HCT116 (cell line): ENCODE results near the gene ZNF425. TPM values are rescaled to one million over a fixed set of nuclear protein-coding genes. Genes with fewer than 3 reads are reported as not detected.

Experiments
- ATAC-seq: fragments of 200-7000 bp; cut with Tn5 transposase; 2 replicates; pipeline ENCODE4 v1.9.1; 2020; ENCODE audit warnings: mild to moderate bottlenecking, moderate library complexity
- BruUV-seq: library from RNA; stranded (reverse); fragments of 400-500 nt; replicated peaks from 2 replicates; lab custom pipeline; 2021; lab: Mats Ljungman, UMichigan
- CTCF ChIA-PET: fragments of 300-600 bp; sonication (Branson Sonifier 250); formaldehyde crosslinking; loops from one replicate; lab custom pipeline; 2021; ENCODE audit warnings: antibody characterized with exemption; lab: Charles Lee
- POLR2A ChIA-PET: fragments of 300-600, 350-600 bp; sonication (Branson Sonifier 250); formaldehyde crosslinking; loops from one replicate; lab custom pipeline; 2021; ENCODE audit warnings: antibody characterized with exemption; lab: Charles Lee
- RAD21 ChIA-PET, 2 experiments: fragments of 300-600 bp; sonication (Branson Sonifier 250); formaldehyde crosslinking; loops; one replicate each; lab custom pipeline; 2023; ENCODE audit warnings: low total read pairs in 2 of 2; ENCODE audit not compliant: uncharacterized antibody in 2 of 2, unreplicated experiment in 2 of 2, low non-redundant PET in 1 of 2; lab: Charles Lee
- DNase-seq: peaks from one replicate; pipeline ENCODE4 v3.0.0-alpha.2; 2010; ENCODE audit warnings: low read depth, low spot score
- H2AFZ ChIP-seq: fragments of 200-600 bp; shearing (Covaris generic), sonication (generic); 2 replicates; pipeline ENCODE4 v1.6.1; 2017; ENCODE audit warnings: low read depth, mixed run types, mixed read lengths, antibody characterized with exemption, low read length; ENCODE audit not compliant: poor library complexity, severe bottlenecking
- H3K27ac ChIP-seq: 2 replicates; pipeline ENCODE4 v1.5.1; 2012; ENCODE audit warnings: low read depth, low read length
- H3K27me3 ChIP-seq: fragments of 200-600 bp; sonication (generic); 2 replicates; pipeline ENCODE4 v1.6.1; 2016; ENCODE audit warnings: mixed run types, low read length, mixed read lengths; ENCODE audit not compliant: insufficient read depth
- H3K36me3 ChIP-seq, 2 experiments: fragments of 200-500 bp in 1 of 2; fragments of 200-600 bp in 1 of 2; sonication (Bioruptor generic) in 1 of 2; sonication (generic) in 1 of 2; 2 replicates each; pipeline versions ENCODE4 v1.5.1 to v1.6.1; 2014 to 2016; ENCODE audit warnings: low read length in 2 of 2, inconsistent platforms in 1 of 2, mixed read lengths in 1 of 2, mixed run types in 1 of 2; ENCODE audit not compliant: insufficient read depth in 2 of 2, control insufficient read depth in 1 of 2
- H3K4me1 ChIP-seq, 2 experiments: fragments of 200-600 bp in 1 of 2; sonication (generic) in 1 of 2; 2 replicates each; pipeline versions ENCODE4 v1.5.1 to v1.6.1; 2012 to 2017; ENCODE audit warnings: low read length in 2 of 2, inconsistent platforms in 1 of 2, mild to moderate bottlenecking in 1 of 2, mixed read lengths in 1 of 2, mixed run types in 1 of 2, moderate library complexity in 1 of 2; ENCODE audit not compliant: insufficient read depth in 2 of 2, control insufficient read depth in 1 of 2
- H3K4me2 ChIP-seq: fragments of 200-600 bp; sonication (generic); 2 replicates; pipeline ENCODE4 v1.6.1; 2017; ENCODE audit warnings: mixed run types, low read length, mixed read lengths
- H3K4me3 ChIP-seq, 2 experiments: fragments of 200-600 bp in 1 of 2; sonication (generic) in 1 of 2; replicated peaks in 1 of 2; 2 replicates each; pipeline ENCODE4 v1.5.1; 2011 to 2016; ENCODE audit warnings: low read length in 2 of 2, control low read depth in 1 of 2, low read depth in 1 of 2, mild to moderate bottlenecking in 1 of 2, mixed read lengths in 1 of 2, mixed run types in 1 of 2
- H3K79me2 ChIP-seq: fragments of 200-600 bp; sonication (generic); 2 replicates; pipeline ENCODE4 v1.6.1; 2017; ENCODE audit warnings: mild to moderate bottlenecking, mixed run types, low read length, moderate library complexity, mixed read lengths; ENCODE audit not compliant: insufficient read depth
- H3K9ac ChIP-seq: fragments of 200-600 bp; sonication (generic); 2 replicates; pipeline ENCODE4 v1.6.1; 2016; ENCODE audit warnings: low read length, mixed read lengths
- H3K9me2 ChIP-seq: fragments of 200-600 bp; sonication (generic), shearing (Covaris generic); 2 replicates; pipeline ENCODE4 v1.6.1; 2017; ENCODE audit warnings: mixed run types, mild to moderate bottlenecking, moderate library complexity; ENCODE audit not compliant: insufficient read depth
- H3K9me3 ChIP-seq, 2 experiments: fragments of 200-500 bp in 1 of 2; fragments of 200-600 bp in 1 of 2; sonication (Bioruptor generic) in 1 of 2; sonication (generic) in 1 of 2; 2 replicates each; pipeline ENCODE4 v1.6.1; 2014 to 2017; ENCODE audit warnings: low read length in 2 of 2, mixed read lengths in 2 of 2, inconsistent platforms in 1 of 2, low read depth in 1 of 2, mild to moderate bottlenecking in 1 of 2, mixed run types in 1 of 2, moderate library complexity in 1 of 2; ENCODE audit not compliant: control insufficient read depth in 1 of 2, insufficient read depth in 1 of 2
- H4K20me1 ChIP-seq: fragments of 200-600 bp; sonication (generic), shearing (Covaris generic); 2 replicates; pipeline ENCODE4 v1.6.1; 2017; ENCODE audit warnings: mixed run types, mild to moderate bottlenecking, moderate library complexity; ENCODE audit not compliant: insufficient read depth
- CBX3 ChIP-seq: IDR thresholded peaks from 2 replicates; pipeline ENCODE4 v1.6.1; 2012; ENCODE audit warnings: low read depth
- CEBPB ChIP-seq: IDR thresholded peaks from 2 replicates; pipeline ENCODE4 v1.6.1; 2012; ENCODE audit warnings: low read depth
- EGR1 ChIP-seq: IDR thresholded peaks from 2 replicates; pipeline ENCODE4 v1.6.1; 2012; ENCODE audit warnings: low read depth
- ELF1 ChIP-seq: IDR thresholded peaks from 2 replicates; pipeline ENCODE4 v1.6.1; 2012; ENCODE audit warnings: low read depth, borderline replicate concordance
- JUND ChIP-seq: IDR thresholded peaks from 2 replicates; pipeline ENCODE4 v1.6.1; 2012
- POLR2AphosphoS5 ChIP-seq: IDR thresholded peaks from 2 replicates; pipeline ENCODE4 v1.6.1; 2011; ENCODE audit warnings: mild to moderate bottlenecking, low read depth, low read length, moderate library complexity
- RAD21 ChIP-seq: IDR thresholded peaks from 2 replicates; pipeline ENCODE4 v1.6.1; 2012; ENCODE audit warnings: low read depth, mild to moderate bottlenecking
- SP1 ChIP-seq: IDR thresholded peaks from 2 replicates; pipeline ENCODE4 v1.6.1; 2012; ENCODE audit warnings: low read depth
- SRF ChIP-seq: IDR thresholded peaks from 2 replicates; pipeline ENCODE4 v1.6.1; 2012; ENCODE audit warnings: low read depth
- TCF7L2 ChIP-seq: IDR thresholded peaks from 2 replicates; pipeline ENCODE4 v1.7.0; 2011; ENCODE audit warnings: borderline replicate concordance, inconsistent platforms; ENCODE audit not compliant: insufficient read depth, insufficient read length; ENCODE audit errors: extremely low read depth
- intact Hi-C: fragments of 100-400 bp; cut with micrococcal nuclease; formaldehyde crosslinking; loops from 2 replicates; pipeline ENCODE4 v1.10.0; 2022
- total RNA-seq: library from RNA; stranded (reverse); gene quantifications from one replicate; pipeline ENCODE4 v1.2.1, GENCODE V29; 2021; ENCODE audit not compliant: unreplicated experiment
- TF ChIP-seq, protein P1 (sequence below): IDR thresholded peaks from 2 replicates; pipeline ENCODE4 v1.6.1; 2012; ENCODE audit warnings: low read depth
- TF ChIP-seq, protein P2 (sequence below), 3 experiments: fragments of 200-600 bp in 1 of 3; sonication (generic) in 1 of 3; IDR thresholded peaks in 2 of 3; conservative IDR thresholded peaks in 1 of 3; 2 replicates each; pipeline ENCODE4 v1.5.1; 2012 to 2017; ENCODE audit warnings: low read depth in 2 of 3, low read length in 2 of 3, antibody characterized with exemption in 1 of 3, borderline replicate concordance in 1 of 3, control low read depth in 1 of 3, mild to moderate bottlenecking in 1 of 3, mixed read lengths in 1 of 3, mixed run types in 1 of 3, moderate library complexity in 1 of 3; ENCODE audit not compliant: insufficient read depth in 1 of 3
- TF ChIP-seq, protein P3 (sequence below): IDR thresholded peaks from 2 replicates; pipeline ENCODE4 v1.6.1; 2012
- TF ChIP-seq, protein P4 (sequence below): IDR thresholded peaks from 2 replicates; pipeline ENCODE4 v1.6.1; 2011; ENCODE audit warnings: mild to moderate bottlenecking, low read length, moderate library complexity; ENCODE audit not compliant: insufficient replicate concordance; ENCODE audit errors: extremely low read depth

The ZNF425 gene
- total RNA-seq, 1 experiment from 2014 or later: 2.1 TPM

DNA sequence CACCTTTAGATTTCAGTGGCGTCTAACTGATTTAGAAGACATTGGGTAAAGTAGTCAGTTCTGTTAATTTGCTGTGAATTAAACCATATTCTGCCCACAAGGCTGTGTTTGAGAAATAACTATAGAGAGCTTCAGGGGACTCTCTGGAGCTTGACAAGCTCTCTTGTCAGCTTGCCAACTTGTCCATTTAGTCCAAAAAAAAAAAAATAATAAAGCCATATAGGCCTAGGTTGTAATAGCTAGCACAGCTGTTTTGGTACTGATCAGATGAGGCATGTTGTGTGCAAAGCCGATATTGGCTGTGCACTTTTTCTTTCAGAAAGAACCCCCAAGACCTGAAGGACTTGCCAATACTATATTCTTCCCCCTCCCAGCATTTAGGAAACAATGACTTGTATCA is 49.0 kb upstream of the ZNF425 start:
- no peak for DNase-seq
- intact Hi-C loops: no loop called here

DNA sequence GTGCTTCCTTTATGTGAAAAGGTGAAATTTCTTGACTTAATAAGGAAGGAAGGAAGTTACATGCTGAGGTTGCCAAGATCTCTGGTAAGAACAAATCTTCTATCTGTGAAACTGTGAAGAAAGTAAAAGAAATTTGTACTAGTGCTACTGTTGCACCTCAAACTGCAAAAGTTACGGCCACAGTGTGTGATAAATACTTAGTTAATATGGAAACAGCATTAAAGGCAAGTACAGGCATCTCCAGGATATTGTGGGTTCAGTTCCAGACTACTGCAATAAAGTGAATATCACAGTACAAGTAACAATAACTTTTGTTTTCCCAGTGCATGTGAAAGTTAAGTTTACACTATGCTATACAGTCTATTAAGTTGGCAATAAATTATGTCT is 46.4 kb upstream of the ZNF425 start:
- intact Hi-C loops: no loop called here
- Histone ChIP-seq H3K4me2 (no peak overlapping the region), H3K27me3 (no peaks in the 10 kb centered on the region), H3K36me3 (peaks cover 7 to 35% of the 10 kb centered on the region in 2 experiments; a peak in 3 of 4 replicates), H3K9ac (no peak overlapping the region), H2AFZ (no peak overlapping the region), H3K9me3 (no peaks in the 10 kb centered on the region), H3K9me2 (no peaks in the 10 kb centered on the region), H3K79me2 (no peaks in the 10 kb centered on the region), H3K4me3 (no peak overlapping the region), H3K4me1 (no peaks in the 10 kb centered on the region), H4K20me1 (no peaks in the 10 kb centered on the region), H3K27ac (no peak overlapping the region)
- no TSS peak for BruUV-seq
- ChIA-PET CTCF (no interaction called here), RAD21 (no interaction called here), POLR2A (no interaction called here)
- ATAC-seq (no peak), DNase-seq (no peak)
- TF ChIP-seq, protein P1, sequence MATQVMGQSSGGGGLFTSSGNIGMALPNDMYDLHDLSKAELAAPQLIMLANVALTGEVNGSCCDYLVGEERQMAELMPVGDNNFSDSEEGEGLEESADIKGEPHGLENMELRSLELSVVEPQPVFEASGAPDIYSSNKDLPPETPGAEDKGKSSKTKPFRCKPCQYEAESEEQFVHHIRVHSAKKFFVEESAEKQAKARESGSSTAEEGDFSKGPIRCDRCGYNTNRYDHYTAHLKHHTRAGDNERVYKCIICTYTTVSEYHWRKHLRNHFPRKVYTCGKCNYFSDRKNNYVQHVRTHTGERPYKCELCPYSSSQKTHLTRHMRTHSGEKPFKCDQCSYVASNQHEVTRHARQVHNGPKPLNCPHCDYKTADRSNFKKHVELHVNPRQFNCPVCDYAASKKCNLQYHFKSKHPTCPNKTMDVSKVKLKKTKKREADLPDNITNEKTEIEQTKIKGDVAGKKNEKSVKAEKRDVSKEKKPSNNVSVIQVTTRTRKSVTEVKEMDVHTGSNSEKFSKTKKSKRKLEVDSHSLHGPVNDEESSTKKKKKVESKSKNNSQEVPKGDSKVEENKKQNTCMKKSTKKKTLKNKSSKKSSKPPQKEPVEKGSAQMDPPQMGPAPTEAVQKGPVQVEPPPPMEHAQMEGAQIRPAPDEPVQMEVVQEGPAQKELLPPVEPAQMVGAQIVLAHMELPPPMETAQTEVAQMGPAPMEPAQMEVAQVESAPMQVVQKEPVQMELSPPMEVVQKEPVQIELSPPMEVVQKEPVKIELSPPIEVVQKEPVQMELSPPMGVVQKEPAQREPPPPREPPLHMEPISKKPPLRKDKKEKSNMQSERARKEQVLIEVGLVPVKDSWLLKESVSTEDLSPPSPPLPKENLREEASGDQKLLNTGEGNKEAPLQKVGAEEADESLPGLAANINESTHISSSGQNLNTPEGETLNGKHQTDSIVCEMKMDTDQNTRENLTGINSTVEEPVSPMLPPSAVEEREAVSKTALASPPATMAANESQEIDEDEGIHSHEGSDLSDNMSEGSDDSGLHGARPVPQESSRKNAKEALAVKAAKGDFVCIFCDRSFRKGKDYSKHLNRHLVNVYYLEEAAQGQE: no peak
- TF ChIP-seq SRF (no peak), RAD21 (no peak), JUND (no peak), TCF7L2 (no peak), POLR2AphosphoS5 (no peak), ELF1 (no peak), CBX3 (no peak), CEBPB (no peak)
- TF ChIP-seq, protein P2, sequence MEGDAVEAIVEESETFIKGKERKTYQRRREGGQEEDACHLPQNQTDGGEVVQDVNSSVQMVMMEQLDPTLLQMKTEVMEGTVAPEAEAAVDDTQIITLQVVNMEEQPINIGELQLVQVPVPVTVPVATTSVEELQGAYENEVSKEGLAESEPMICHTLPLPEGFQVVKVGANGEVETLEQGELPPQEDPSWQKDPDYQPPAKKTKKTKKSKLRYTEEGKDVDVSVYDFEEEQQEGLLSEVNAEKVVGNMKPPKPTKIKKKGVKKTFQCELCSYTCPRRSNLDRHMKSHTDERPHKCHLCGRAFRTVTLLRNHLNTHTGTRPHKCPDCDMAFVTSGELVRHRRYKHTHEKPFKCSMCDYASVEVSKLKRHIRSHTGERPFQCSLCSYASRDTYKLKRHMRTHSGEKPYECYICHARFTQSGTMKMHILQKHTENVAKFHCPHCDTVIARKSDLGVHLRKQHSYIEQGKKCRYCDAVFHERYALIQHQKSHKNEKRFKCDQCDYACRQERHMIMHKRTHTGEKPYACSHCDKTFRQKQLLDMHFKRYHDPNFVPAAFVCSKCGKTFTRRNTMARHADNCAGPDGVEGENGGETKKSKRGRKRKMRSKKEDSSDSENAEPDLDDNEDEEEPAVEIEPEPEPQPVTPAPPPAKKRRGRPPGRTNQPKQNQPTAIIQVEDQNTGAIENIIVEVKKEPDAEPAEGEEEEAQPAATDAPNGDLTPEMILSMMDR (IDR thresholded peaks at IDR 0.05 in 2 of 3, conservative IDR thresholded peaks at IDR 0.05 in 1 of 3; ENCODE audit: borderline replicate concordance in 1 of 3, insufficient read depth in 1 of 3, low read depth in 2 of 3, low read length in 2 of 3): no peak
- TF ChIP-seq, protein P3, sequence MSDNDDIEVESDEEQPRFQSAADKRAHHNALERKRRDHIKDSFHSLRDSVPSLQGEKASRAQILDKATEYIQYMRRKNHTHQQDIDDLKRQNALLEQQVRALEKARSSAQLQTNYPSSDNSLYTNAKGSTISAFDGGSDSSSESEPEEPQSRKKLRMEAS: no peak
- TF ChIP-seq, protein P4, sequence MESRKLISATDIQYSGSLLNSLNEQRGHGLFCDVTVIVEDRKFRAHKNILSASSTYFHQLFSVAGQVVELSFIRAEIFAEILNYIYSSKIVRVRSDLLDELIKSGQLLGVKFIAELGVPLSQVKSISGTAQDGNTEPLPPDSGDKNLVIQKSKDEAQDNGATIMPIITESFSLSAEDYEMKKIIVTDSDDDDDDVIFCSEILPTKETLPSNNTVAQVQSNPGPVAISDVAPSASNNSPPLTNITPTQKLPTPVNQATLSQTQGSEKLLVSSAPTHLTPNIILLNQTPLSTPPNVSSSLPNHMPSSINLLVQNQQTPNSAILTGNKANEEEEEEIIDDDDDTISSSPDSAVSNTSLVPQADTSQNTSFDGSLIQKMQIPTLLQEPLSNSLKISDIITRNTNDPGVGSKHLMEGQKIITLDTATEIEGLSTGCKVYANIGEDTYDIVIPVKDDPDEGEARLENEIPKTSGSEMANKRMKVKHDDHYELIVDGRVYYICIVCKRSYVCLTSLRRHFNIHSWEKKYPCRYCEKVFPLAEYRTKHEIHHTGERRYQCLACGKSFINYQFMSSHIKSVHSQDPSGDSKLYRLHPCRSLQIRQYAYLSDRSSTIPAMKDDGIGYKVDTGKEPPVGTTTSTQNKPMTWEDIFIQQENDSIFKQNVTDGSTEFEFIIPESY: no peak

More for the DNA sequence above, 49.0 kb upstream of the ZNF425 start:
- ChIA-PET CTCF (interaction anchor here (1.3 kb wide), 1 partner anchor 20 kb away, joined by 3 read pairs; the partner anchor contains the start of gene ZNF282), RAD21 (no interaction called here), POLR2A (no interaction called here)
- TF ChIP-seq SP1: no peak
- TF ChIP-seq EGR1: no peak
- Histone ChIP-seq H3K9ac (no peak overlapping the region), H3K4me3 (no peak overlapping the region), H3K9me2 (no peaks in the 10 kb centered on the region), H3K4me2 (no peak overlapping the region), H3K36me3 (peaks cover 4 to 40% of the 10 kb centered on the region in 2 experiments; a peak in 3 of 4 replicates), H4K20me1 (no peaks in the 10 kb centered on the region), H3K27me3 (no peaks in the 10 kb centered on the region), H3K27ac (no peak overlapping the region), H3K4me1 (no peaks in the 10 kb centered on the region), H3K79me2 (no peaks in the 10 kb centered on the region), H3K9me3 (no peaks in the 10 kb centered on the region), H2AFZ (no peak overlapping the region)
- BruUV-seq: no TSS peak
- no peak for ATAC-seq
